Lower leg skin (tissue), 4 donors: Measurements from ENCODE around the gene GJA9. TPM values are rescaled to one million over a fixed set of nuclear protein-coding genes. Genes with fewer than 3 reads are reported as not detected.

ENCODE experiments used
- DNase-seq, 2 donors: peaks; one replicate each; pipeline ENCODE4 v3.0.0-alpha.2; 2019; ENCODE audit warnings: low spot score in 2 of 2
- H3K4me3 ChIP-seq: fragments of 200-600 bp; sonication (generic); 2 replicates; pipeline ENCODE4 v1.5.1; 2017; ENCODE audit warnings: mild to moderate bottlenecking, low read depth; ENCODE audit not compliant: poor library complexity, severe bottlenecking
- CTCF ChIP-seq, 3 donors: fragments of 450-650 bp; IDR thresholded peaks; one replicate each; pipeline ENCODE4 v1.5.1; 2016; ENCODE audit warnings: antibody characterized with exemption in 3 of 3, mild to moderate bottlenecking in 3 of 3, moderate library complexity in 2 of 3
- POLR2A ChIP-seq, 2 donors: fragments of 450-650 bp; IDR thresholded peaks; one replicate each; pipeline ENCODE4 v1.6.1; 2016 to 2017; ENCODE audit warnings: antibody characterized with exemption in 2 of 2, mild to moderate bottlenecking in 1 of 2, moderate library complexity in 1 of 2
- WGBS, 2 donors: methylation state at CpG; one replicate each; pipeline ENCODE4 v1.1.5; 2018; 5-methylcytosine and 5-hydroxymethylcytosine counted together
- intact Hi-C: fragments of 100-400 bp; cut with DNase I; formaldehyde crosslinking; loops from one replicate; pipeline ENCODE4 v1.15.0; 2023; ENCODE audit warnings: low total_unique reads
- total RNA-seq, 4 donors: library from RNA; depleted of rRNA; stranded (reverse); fragments of >200 nt; gene quantifications; one replicate each; pipeline ENCODE4 v1.1.0, GENCODE V29; 2016

GJA9 gene
- total RNA-seq, 4 donors from 2014 or later: 0.19 to 0.89 (median 0.22) TPM; not detected in 1

- no peak for DNase-seq
- H3K4me3 ChIP-seq: no peak overlapping the region
- 91 to 95% methylated on average over 13 of the region's 13 CpGs for WGBS, 2 donors
- no peak for TF ChIP-seq CTCF (IDR thresholded peaks at IDR 0.05)
- TF ChIP-seq POLR2A (IDR thresholded peaks at IDR 0.05): no peak
- intact Hi-C loops: no loop called here
Observed at GRCh38 chr1:38908821-38909220, 27.4 kb upstream of the GJA9 start.

- H3K4me3 ChIP-seq: no peak overlapping the region
- 97 to 99% methylated on average over 2 of the region's 2 CpGs for WGBS, 2 donors
- TF ChIP-seq CTCF (IDR thresholded peaks at IDR 0.05) (no peak), POLR2A (IDR thresholded peaks at IDR 0.05) (no peak)
- no peak for DNase-seq
- intact Hi-C loops: no loop called here
Observed at GRCh38 chr1:38905985-38906384, 24.6 kb upstream of the GJA9 start.

- intact Hi-C loops: no loop called here
- no peak overlapping the region for H3K4me3 ChIP-seq
- TF ChIP-seq POLR2A (IDR thresholded peaks at IDR 0.05) (no peak), CTCF (IDR thresholded peaks at IDR 0.05) (no peak)
- no peak for DNase-seq
- 80 to 93% methylated on average over 4 of the region's 4 CpGs for whole genome bisulfite sequencing, 2 donors
Observed at GRCh38 chr1:38899560-38899959, 18.2 kb upstream of the GJA9 start.

- no peak overlapping the region for H3K4me3 ChIP-seq
- intact Hi-C loops: no loop called here
- no peak for TF ChIP-seq CTCF (IDR thresholded peaks at IDR 0.05)
- TF ChIP-seq POLR2A (IDR thresholded peaks at IDR 0.05): no peak
- DNase-seq: no peak
Observed at GRCh38 chr1:38898653-38899230, 17.4 kb upstream of the GJA9 start.

GRCh38 chr1:38896169-38896568 lies 14.8 kb upstream of the GJA9 start:
- 92 to 98% methylated on average over 2 of the region's 2 CpGs for WGBS, 2 donors
- no peak for DNase-seq
- no peak for TF ChIP-seq CTCF (IDR thresholded peaks at IDR 0.05)
- TF ChIP-seq POLR2A (IDR thresholded peaks at IDR 0.05): no peak
- no peak overlapping the region for H3K4me3 ChIP-seq
- intact Hi-C loops: no loop called here

GRCh38 chr1:38892976-38893375 lies 11.6 kb upstream of the GJA9 start:
- H3K4me3 ChIP-seq: no peak overlapping the region
- 80 to 95% methylated on average over 1 of the region's 1 CpG for WGBS, 2 donors
- TF ChIP-seq POLR2A (IDR thresholded peaks at IDR 0.05): no peak
- no peak for TF ChIP-seq CTCF (IDR thresholded peaks at IDR 0.05)
- intact Hi-C loops: no loop called here
- no peak for DNase-seq
